DND-41 (cell line): Measurements from ENCODE around the gene CAND1.

Experiments
- ATAC-seq: fragments of 200-7000 bp; cut with Tn5 transposase; 3 replicates; pipeline ENCODE4 v1.9.1; 2021; ENCODE audit warnings: low read depth; ENCODE audit not compliant: insufficient read depth
- DNase-seq: peaks from one replicate; pipeline ENCODE4 v3.0.0-alpha.2; 2020
- H2AFZ ChIP-seq: 2 replicates; pipeline ENCODE4 v1.6.0; 2012; ENCODE audit warnings: low read depth, low read length
- H3K27ac ChIP-seq: 2 replicates; pipeline ENCODE4 v1.5.1; 2012; ENCODE audit warnings: low read length, inconsistent platforms
- H3K27me3 ChIP-seq: fragments of 200-600 bp; sonication (generic); 2 replicates; pipeline ENCODE4 v1.6.0; 2012; ENCODE audit warnings: low read length, mild to moderate bottlenecking, inconsistent platforms; ENCODE audit not compliant: insufficient read depth, poor library complexity
- H3K36me3 ChIP-seq: 2 replicates; pipeline ENCODE4 v1.5.1; 2012; ENCODE audit warnings: low read length, inconsistent platforms; ENCODE audit not compliant: insufficient read depth
- H3K4me1 ChIP-seq: 2 replicates; pipeline ENCODE4 v1.5.1; 2012; ENCODE audit warnings: mild to moderate bottlenecking, low read length; ENCODE audit not compliant: insufficient read depth
- H3K4me2 ChIP-seq: 2 replicates; pipeline ENCODE4 v1.6.0; 2012; ENCODE audit warnings: mild to moderate bottlenecking, moderate library complexity, low read length, inconsistent platforms; ENCODE audit not compliant: insufficient read depth
- H3K4me3 ChIP-seq, 2 experiments: fragments of 200-600 bp in 1 of 2; shearing (Covaris generic) in 1 of 2; 2 replicates each; pipeline ENCODE4 v1.5.1; 2012 to 2016; ENCODE audit warnings: inconsistent platforms in 2 of 2, low read length in 2 of 2, mild to moderate bottlenecking in 2 of 2, low read depth in 1 of 2, moderate library complexity in 1 of 2
- H3K79me2 ChIP-seq: 2 replicates; pipeline ENCODE4 v1.6.0; 2012; ENCODE audit warnings: low read length, inconsistent platforms; ENCODE audit not compliant: insufficient read depth
- H3K9ac ChIP-seq: 2 replicates; pipeline ENCODE4 v1.6.0; 2012; ENCODE audit warnings: low read depth, mild to moderate bottlenecking, inconsistent platforms, low read length, moderate library complexity
- H3K9me3 ChIP-seq: 2 replicates; pipeline ENCODE4 v1.5.1; 2012; ENCODE audit warnings: low read length, moderate library complexity, mild to moderate bottlenecking, inconsistent platforms; ENCODE audit not compliant: insufficient read depth, severe bottlenecking
- H4K20me1 ChIP-seq: 2 replicates; pipeline ENCODE4 v1.6.0; 2012; ENCODE audit warnings: low read length; ENCODE audit not compliant: insufficient read depth
- CTCF ChIP-seq: IDR thresholded peaks from 2 replicates; pipeline ENCODE4 v1.5.1; 2012; ENCODE audit warnings: borderline replicate concordance, low read length, moderate library complexity, mild to moderate bottlenecking; ENCODE audit not compliant: poor library complexity, severe bottlenecking; ENCODE audit errors: extremely low read depth
- EZH2 ChIP-seq: IDR thresholded peaks from 3 replicates; pipeline ENCODE4 v1.6.1; 2012; ENCODE audit warnings: borderline replicate concordance, low read depth, mild to moderate bottlenecking, moderate library complexity, low read length, inconsistent platforms; ENCODE audit not compliant: severe bottlenecking

CAND1 gene

GRCh38 chr12:67358781-67359338, 89.7 kb downstream of the CAND1 start:
- peak overlapping the region; percentile 57 for H3K27ac ChIP-seq
- no peaks in the 10 kb centered on the region for H3K36me3 ChIP-seq
- H2AFZ ChIP-seq, result peak overlapping the region; percentile 35
- H3K27me3 ChIP-seq, result no peaks in the 10 kb centered on the region
- peak; percentile 85 for ATAC-seq
- peak; percentile 66 for DNase-seq
- no peak for TF ChIP-seq CTCF
- TF ChIP-seq EZH2, result no peak
- no peaks in the 10 kb centered on the region for H4K20me1 ChIP-seq
- H3K4me1 ChIP-seq, result peaks cover 38% of the 10 kb centered on the region
- H3K4me3 ChIP-seq, result peak overlapping the region in 1 of 2 experiments; percentile 11; a peak in 2 of 4 replicates
- H3K9me3 ChIP-seq, result no peaks in the 10 kb centered on the region
- H3K4me2 ChIP-seq, result peak overlapping the region; percentile 55
- H3K79me2 ChIP-seq, result no peaks in the 10 kb centered on the region
- H3K9ac ChIP-seq, result peak overlapping the region; percentile 1; the same call in 1 of the 2 replicates

- TF ChIP-seq EZH2 (no peak), CTCF (no peak)
- H4K20me1 ChIP-seq, result no peaks in the 10 kb centered on the region
- H3K4me1 ChIP-seq, result peaks cover 25% of the 10 kb centered on the region
- H3K4me2 ChIP-seq, result no peak overlapping the region
- no peaks in the 10 kb centered on the region for H3K27me3 ChIP-seq
- no peak overlapping the region for H3K27ac ChIP-seq
- no peaks in the 10 kb centered on the region for H3K36me3 ChIP-seq
- ATAC-seq, result no peak
- no peak overlapping the region for H3K4me3 ChIP-seq
- H3K9ac ChIP-seq, result no peak overlapping the region
- no peak for DNase-seq
- H3K79me2 ChIP-seq, result no peaks in the 10 kb centered on the region
- H3K9me3 ChIP-seq, result no peaks in the 10 kb centered on the region
- H2AFZ ChIP-seq, result no peak overlapping the region
Measured at GRCh38 chr12:67362526-67362925, 93.4 kb downstream of the CAND1 start.

GRCh38 chr12:67364228-67364627, 95.1 kb downstream of the CAND1 start:
- no peak for DNase-seq
- no peaks in the 10 kb centered on the region for H4K20me1 ChIP-seq

More at GRCh38 chr12:67364228-67364627, 95.1 kb downstream of the CAND1 start:
- H3K9me3 ChIP-seq, result no peaks in the 10 kb centered on the region
- ATAC-seq, result no peak
- H2AFZ ChIP-seq, result no peak overlapping the region
- no peak overlapping the region for H3K27ac ChIP-seq
- no peaks in the 10 kb centered on the region for H3K36me3 ChIP-seq
- H3K9ac ChIP-seq, result no peak overlapping the region
- H3K4me1 ChIP-seq, result peaks cover 8% of the 10 kb centered on the region
- H3K27me3 ChIP-seq, result no peaks in the 10 kb centered on the region
- H3K79me2 ChIP-seq, result no peaks in the 10 kb centered on the region
- H3K4me2 ChIP-seq, result no peak overlapping the region
- no peak for TF ChIP-seq CTCF
- no peak for TF ChIP-seq EZH2
- H3K4me3 ChIP-seq, result no peak overlapping the region
